Stomach smooth muscle (tissue), 2 donors: ENCODE measurements around the gene SMPD4.
"Not testable (repeated sequence)": the region's sequence is repeated elsewhere in the genome, so short reads cannot be mapped to it uniquely, and the experiment has no call there.

ENCODE experiments used
- H3K27ac ChIP-seq: one replicate; pipeline ENCODE4 v1.7.0; 2013; ENCODE audit warnings: mild to moderate bottlenecking, low read length, inconsistent platforms
- H3K27me3 ChIP-seq, 2 donors: one replicate each; pipeline ENCODE4 v1.7.0; 2013; ENCODE audit warnings: low read length in 2 of 2; ENCODE audit not compliant: insufficient read depth in 2 of 2, control insufficient read depth in 1 of 2
- H3K36me3 ChIP-seq, 2 donors: one replicate each; pipeline ENCODE4 v1.7.0; 2013; ENCODE audit warnings: low read length in 2 of 2; ENCODE audit not compliant: control insufficient read depth in 2 of 2, insufficient read depth in 2 of 2
- H3K4me1 ChIP-seq: one replicate; pipeline ENCODE4 v1.7.0; 2013; ENCODE audit warnings: low read length; ENCODE audit not compliant: control insufficient read depth, insufficient read depth
- H3K4me3 ChIP-seq, 2 donors: one replicate each; pipeline ENCODE4 v1.7.0; 2013; ENCODE audit warnings: low read length in 2 of 2
- H3K9ac ChIP-seq, 2 donors: one replicate each; pipeline ENCODE4 v1.7.0; 2013; ENCODE audit warnings: low read length in 2 of 2, mild to moderate bottlenecking in 1 of 2
- H3K9me3 ChIP-seq, 2 donors: one replicate each; pipeline ENCODE4 v1.7.0; 2013; ENCODE audit warnings: low read length in 2 of 2; ENCODE audit not compliant: control insufficient read depth in 2 of 2
- donor health status: healthy.
- donor health status: Pancreatic carcinoma.

Gene SMPD4

DNA sequence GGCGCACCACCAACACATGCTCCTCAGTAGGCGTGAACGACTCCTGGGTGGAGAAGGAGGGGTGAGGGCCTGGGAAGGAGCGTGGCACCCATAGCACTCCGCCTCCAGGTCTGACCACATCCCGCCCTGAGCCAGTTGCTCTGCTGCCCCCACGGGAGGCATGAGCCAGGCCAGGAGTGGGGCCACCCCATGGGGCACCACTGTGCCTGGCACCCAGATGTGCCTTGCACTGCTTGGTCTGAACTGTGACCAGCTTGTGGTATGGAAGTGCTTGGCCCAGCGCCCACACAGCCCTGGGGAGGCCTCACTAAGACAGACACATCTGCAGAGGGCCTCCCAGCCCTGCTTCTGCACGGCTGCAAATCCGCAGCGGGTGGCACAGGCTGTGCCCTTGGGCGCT is 24.0 kb downstream of the SMPD4 start:
- not testable (repeated sequence) for H3K27me3 ChIP-seq, H3K4me3 ChIP-seq, H3K9me3 ChIP-seq, H3K9ac ChIP-seq, H3K27ac ChIP-seq, H3K4me1 ChIP-seq
- peaks cover 5 to 12% of the 10 kb centered on the region in 2 donors for H3K36me3 ChIP-seq

GRCh38 chr2:130156624-130157004 is 24.8 kb downstream of the SMPD4 start:
- Histone ChIP-seq H3K27ac (no peak overlapping the region), H3K9ac (no peak overlapping the region), H3K36me3 (peaks cover 5 to 13% of the 10 kb centered on the region in 2 donors), H3K4me3 (no peak overlapping the region), H3K9me3 (no peaks in the 10 kb centered on the region), H3K4me1 (no peaks in the 10 kb centered on the region), H3K27me3 (no peaks in the 10 kb centered on the region)

DNA sequence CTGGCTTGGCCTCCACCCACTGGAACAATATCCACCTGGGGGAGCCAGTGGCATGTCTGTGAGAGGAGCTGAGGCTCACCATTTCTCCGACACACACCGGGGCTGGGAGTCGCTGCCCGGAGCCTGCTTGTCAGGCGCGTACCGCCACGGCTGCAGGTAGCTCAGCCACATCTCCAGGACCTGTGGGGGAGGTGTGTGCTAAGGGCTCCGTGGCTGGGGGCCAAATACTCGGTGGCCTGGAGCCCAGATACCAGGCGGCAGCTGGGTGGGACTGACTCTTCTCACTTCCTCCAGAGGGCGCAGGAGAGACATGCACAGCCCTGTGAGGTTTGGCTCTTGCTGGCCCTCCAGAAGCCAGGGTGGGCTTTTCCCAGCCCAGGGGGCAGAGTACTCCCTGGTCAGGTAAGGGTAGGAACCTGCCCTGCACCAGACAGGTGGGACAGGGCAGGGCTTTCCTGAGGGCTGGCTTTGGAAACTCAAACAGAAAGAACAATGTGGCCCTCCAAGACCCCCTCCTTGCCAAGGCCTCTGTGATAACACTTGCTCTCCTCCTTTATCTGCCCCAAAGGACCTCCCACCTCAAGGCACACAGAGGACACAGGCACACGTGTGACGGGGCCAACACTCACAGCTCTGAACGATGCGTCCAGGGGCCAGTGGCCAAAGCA is 25.3 kb downstream of the SMPD4 start:
- H3K27me3 ChIP-seq, H3K9ac ChIP-seq, H3K9me3 ChIP-seq, H3K27ac ChIP-seq, H3K4me3 ChIP-seq, H3K4me1 ChIP-seq: not testable (repeated sequence)
- peaks cover 5 to 13% of the 10 kb centered on the region in 2 donors for H3K36me3 ChIP-seq

DNA sequence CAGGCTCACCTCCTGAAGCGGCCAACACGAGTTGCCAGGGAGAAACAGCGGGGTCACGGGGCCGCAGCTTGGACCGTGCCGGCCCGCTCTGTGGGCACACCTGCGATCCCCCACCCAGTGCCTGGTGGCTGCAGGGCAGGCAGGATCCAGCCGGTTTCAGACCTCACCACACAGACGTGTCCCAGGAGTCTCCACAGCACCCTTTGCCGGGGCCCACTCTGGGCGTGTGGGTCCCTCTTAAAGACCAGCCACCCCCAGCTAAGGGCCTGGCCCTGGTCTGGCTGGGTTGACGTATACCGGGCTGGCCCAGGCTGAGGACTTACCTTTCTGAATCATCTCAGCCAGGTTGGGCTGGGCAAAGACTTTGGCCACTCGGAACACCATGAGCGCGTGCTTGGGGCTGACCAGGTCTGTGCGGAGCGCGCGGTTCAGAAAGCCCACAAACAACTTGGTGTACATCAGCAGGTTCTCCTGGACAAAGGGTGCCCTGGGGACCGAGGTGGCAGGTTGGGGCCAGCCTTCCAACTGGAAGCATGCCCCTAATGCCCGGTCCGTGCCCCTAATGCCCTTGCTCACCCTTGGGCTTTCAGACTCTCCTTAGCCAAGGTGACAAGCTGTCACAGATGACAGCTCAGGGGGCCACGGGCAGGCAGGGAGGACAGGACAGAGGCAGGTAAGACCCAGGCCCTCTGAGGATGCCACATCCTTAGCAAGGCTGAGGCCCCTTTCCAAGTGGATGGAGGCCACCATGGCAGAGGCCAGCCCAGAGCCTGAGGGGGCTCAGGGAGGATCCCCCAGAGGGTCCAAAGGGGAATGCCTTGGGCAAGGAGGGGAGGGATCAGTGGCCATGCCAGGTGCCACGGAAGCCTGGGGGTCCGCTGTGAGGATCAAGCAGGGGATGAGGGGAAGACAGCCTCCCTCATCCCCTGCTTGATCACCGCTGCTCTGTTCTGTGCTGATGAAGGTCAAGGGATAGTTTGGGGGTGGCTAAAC is 26.3 kb downstream of the SMPD4 start:
- no peaks in the 10 kb centered on the region for H3K4me1 ChIP-seq
- no peaks in the 10 kb centered on the region for H3K9me3 ChIP-seq
- no peak overlapping the region for H3K27ac ChIP-seq
- peaks cover 5 to 11% of the 10 kb centered on the region in 2 donors for H3K36me3 ChIP-seq
- H3K27me3 ChIP-seq: no peaks in the 10 kb centered on the region
- H3K9ac ChIP-seq: no peak overlapping the region
- H3K4me3 ChIP-seq: no peak overlapping the region

GRCh38 chr2:130154423-130154770 is 27.0 kb downstream of the SMPD4 start:
- H3K27ac ChIP-seq, H3K9me3 ChIP-seq, H3K27me3 ChIP-seq, H3K4me1 ChIP-seq, H3K36me3 ChIP-seq, H3K9ac ChIP-seq, H3K4me3 ChIP-seq: not testable (repeated sequence)

- H3K4me1 ChIP-seq, H3K27me3 ChIP-seq, H3K4me3 ChIP-seq, H3K36me3 ChIP-seq, H3K9ac ChIP-seq, H3K9me3 ChIP-seq, H3K27ac ChIP-seq: not testable (repeated sequence)
Measured at GRCh38 chr2:130153721-130154422, 27.5 kb downstream of the SMPD4 start.

- no peak overlapping the region for H3K4me3 ChIP-seq
- H3K27ac ChIP-seq: no peak overlapping the region
- H3K9me3 ChIP-seq: no peaks in the 10 kb centered on the region
- H3K9ac ChIP-seq: no peak overlapping the region
- peaks cover 5 to 8% of the 10 kb centered on the region in 2 donors for H3K36me3 ChIP-seq
- H3K4me1 ChIP-seq: no peaks in the 10 kb centered on the region
- no peaks in the 10 kb centered on the region for H3K27me3 ChIP-seq
Measured at GRCh38 chr2:130152816-130153595, 28.4 kb downstream of the SMPD4 start.

GRCh38 chr2:130152136-130152815 is 29.1 kb downstream of the SMPD4 start:
- not testable (repeated sequence) for H3K4me1 ChIP-seq, H3K9ac ChIP-seq, H3K27ac ChIP-seq, H3K4me3 ChIP-seq, H3K9me3 ChIP-seq, H3K36me3 ChIP-seq, H3K27me3 ChIP-seq

DNA sequence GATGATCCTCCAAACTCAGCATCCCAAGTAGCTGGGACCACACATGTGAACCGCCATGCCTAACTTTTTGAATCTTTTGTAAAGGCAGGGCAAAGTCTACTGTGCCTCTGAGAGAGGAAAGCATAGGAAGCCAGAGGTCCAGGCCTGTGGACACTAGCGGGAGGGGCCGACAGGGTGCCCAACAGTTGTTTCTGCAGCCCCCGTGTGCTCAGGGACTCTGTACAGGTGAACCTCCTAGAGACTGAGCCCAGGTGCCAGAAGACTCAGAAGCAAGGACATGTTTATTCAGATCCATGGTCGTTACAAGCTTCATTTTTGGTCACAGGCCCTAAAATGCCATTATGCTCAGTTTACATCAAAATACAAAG is 30.3 kb downstream of the SMPD4 start:
- H3K9me3 ChIP-seq, H3K27ac ChIP-seq, H3K4me3 ChIP-seq, H3K9ac ChIP-seq, H3K36me3 ChIP-seq, H3K4me1 ChIP-seq, H3K27me3 ChIP-seq: not testable (repeated sequence)
